Kidney epithelial cell (primary cell): ENCODE results near the gene BGLAP. TPM values are rescaled to one million over a fixed set of nuclear protein-coding genes. Genes with fewer than 3 reads are reported as not detected.

Experiments used
- DNase-seq: peaks from one replicate; pipeline ENCODE4 v3.0.0-alpha.2; 2010; ENCODE audit warnings: low read depth
- H3K27me3 ChIP-seq: 2 replicates; pipeline ENCODE4 v1.6.0; 2011; ENCODE audit warnings: low read length; ENCODE audit not compliant: control insufficient read depth, insufficient read depth
- H3K36me3 ChIP-seq: 2 replicates; pipeline ENCODE4 v1.5.1; 2011; ENCODE audit warnings: low read length; ENCODE audit not compliant: control insufficient read depth, insufficient read depth
- H3K4me3 ChIP-seq: 2 replicates; pipeline ENCODE4 v1.5.1; 2011; ENCODE audit warnings: low read depth, mild to moderate bottlenecking, control low read depth, low read length
- CTCF ChIP-seq: IDR thresholded peaks from 2 replicates; pipeline ENCODE4 v1.5.1; 2011; ENCODE audit warnings: mild to moderate bottlenecking, moderate library complexity, low read length, control low read depth, inconsistent platforms; ENCODE audit not compliant: insufficient read depth, poor library complexity, severe bottlenecking
- total RNA-seq: library from RNA; depleted of rRNA; stranded (reverse); fragments of >200 nt; gene quantifications from 2 replicates; pipeline ENCODE4 v1.2.3, GENCODE V29; 2015

The BGLAP gene
- total RNA-seq: not detected in 2 replicates

DNA sequence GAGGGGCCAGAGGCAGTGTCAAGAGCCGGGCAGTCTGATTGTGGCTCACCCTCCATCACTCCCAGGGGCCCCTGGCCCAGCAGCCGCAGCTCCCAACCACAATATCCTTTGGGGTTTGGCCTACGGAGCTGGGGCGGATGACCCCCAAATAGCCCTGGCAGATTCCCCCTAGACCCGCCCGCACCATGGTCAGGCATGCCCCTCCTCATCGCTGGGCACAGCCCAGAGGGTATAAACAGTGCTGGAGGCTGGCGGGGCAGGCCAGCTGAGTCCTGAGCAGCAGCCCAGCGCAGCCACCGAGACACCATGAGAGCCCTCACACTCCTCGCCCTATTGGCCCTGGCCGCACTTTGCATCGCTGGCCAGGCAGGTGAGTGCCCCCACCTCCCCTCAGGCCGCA, at the start of gene BGLAP:
TSS of gene BGLAP (plus strand) at position 259 of the 400 bp plus-strand sequence. CDS start at position 307, 48 bp downstream.
- no peak within 1 kb of the TSS for H3K4me3 ChIP-seq
- TF ChIP-seq CTCF: no peak
- H3K27me3 ChIP-seq: peaks cover 4% of the 10 kb centered on the region
- no peak for DNase-seq
- H3K36me3 ChIP-seq: no peaks in the 10 kb centered on the region

GRCh38 chr1:156193208-156193487, 48.8 kb upstream of the BGLAP start:
- Histone ChIP-seq H3K36me3 (peaks cover 1% of the 10 kb centered on the region), H3K4me3 (peak overlapping the region; percentile 94), H3K27me3 (no peaks in the 10 kb centered on the region)
- no peak for TF ChIP-seq CTCF
- DNase-seq: no peak

GRCh38 chr1:156193488-156194299, 48.3 kb upstream of the BGLAP start, which contains the start of gene SLC25A44:
TSS of gene SLC25A44 (plus strand) at chr1:156194104. CDS start at chr1:156199848, 5,744 bp downstream.
- no peaks in the 10 kb centered on the region for H3K27me3 ChIP-seq
- peak; percentile 52 for TF ChIP-seq CTCF
- DNase-seq: peak; percentile 95
- H3K4me3 ChIP-seq: peak within 1 kb of the TSS; percentile 94
- peaks cover 1% of the 10 kb centered on the region for H3K36me3 ChIP-seq

DNA sequence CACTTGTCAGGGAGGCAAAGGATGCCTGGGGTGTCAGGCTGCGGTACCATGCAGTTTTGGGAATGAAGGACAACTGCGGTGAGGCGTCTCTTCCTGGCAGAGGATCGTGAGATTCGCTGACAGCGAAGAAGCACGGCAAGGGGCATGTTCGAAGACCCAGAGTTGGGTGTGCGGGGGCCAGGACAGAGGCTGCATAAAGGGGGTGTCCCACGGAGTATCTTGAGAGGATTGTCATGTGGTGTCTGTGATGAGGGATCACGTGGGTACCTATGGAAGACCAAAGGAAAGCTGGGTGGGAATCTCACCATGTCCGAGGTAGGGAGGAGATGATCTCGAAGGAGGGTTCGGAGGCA, 47.7 kb upstream of the BGLAP start:
- TF ChIP-seq CTCF: no peak
- H3K36me3 ChIP-seq: peaks cover 1% of the 10 kb centered on the region
- peak overlapping the region; percentile 94 for H3K4me3 ChIP-seq
- no peak for DNase-seq
- no peaks in the 10 kb centered on the region for H3K27me3 ChIP-seq

GRCh38 chr1:156195853-156196252, 46.1 kb upstream of the BGLAP start:
- Histone ChIP-seq H3K27me3 (no peaks in the 10 kb centered on the region), H3K4me3 (no peak overlapping the region), H3K36me3 (peaks cover 1% of the 10 kb centered on the region)
- TF ChIP-seq CTCF: no peak
- no peak for DNase-seq

DNA sequence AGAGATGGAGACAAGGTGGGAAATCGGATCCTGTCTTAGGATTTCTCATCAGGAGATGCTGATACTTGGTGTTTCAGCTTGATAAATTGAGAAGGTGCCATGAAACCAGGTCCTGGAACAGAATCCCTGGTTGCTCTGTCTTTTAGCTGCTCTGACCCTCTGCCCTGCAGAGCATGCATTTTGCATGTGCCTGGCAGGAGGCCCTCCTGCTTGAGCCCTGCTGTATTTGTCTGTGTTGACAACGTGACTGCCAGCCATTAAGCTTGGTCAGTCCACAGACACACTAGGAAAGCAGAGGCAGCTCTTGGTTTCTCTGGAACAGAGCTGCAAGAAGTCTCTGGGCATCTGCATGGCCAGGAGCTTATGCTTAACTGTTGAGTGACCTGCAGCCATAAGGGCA, 45.5 kb upstream of the BGLAP start:
- Histone ChIP-seq H3K4me3 (no peak overlapping the region), H3K36me3 (peaks cover 1% of the 10 kb centered on the region), H3K27me3 (no peaks in the 10 kb centered on the region)
- TF ChIP-seq CTCF: no peak
- DNase-seq: no peak
